Prostate gland (tissue), 2 donors: ENCODE data around the gene IFT43. TPM values are rescaled to one million over a fixed set of nuclear protein-coding genes. Genes with fewer than 3 reads are reported as not detected.
A peak's percentile ranks its signal among the peaks of the same experiment; 100 is the strongest.

Experiments
- DNase-seq: peaks from one replicate; pipeline ENCODE4 v3.0.0-alpha.2; 2019; ENCODE audit warnings: low spot score
- H3K27ac ChIP-seq, 2 donors: fragments of 200-600 bp; sonication (generic); 2 replicates each; pipeline ENCODE4 v1.5.1; 2017 to 2019
- H3K27me3 ChIP-seq: fragments of 200-600 bp; sonication (generic); replicated peaks from 2 replicates; pipeline ENCODE4 v1.5.1; 2019; ENCODE audit not compliant: insufficient read depth
- H3K36me3 ChIP-seq, 2 donors: fragments of 200-600 bp; sonication (generic); 1 replicate in 1 of 2; 2 replicates in 1 of 2; pipeline versions ENCODE4 v1.5.1 to v1.8.1; 2017 to 2019
- H3K4me1 ChIP-seq: fragments of 200-600 bp; sonication (generic); replicated peaks from 2 replicates; pipeline ENCODE4 v1.5.1; 2019
- H3K4me3 ChIP-seq, 2 donors: fragments of 200-600 bp; sonication (generic); 2 replicates each; pipeline ENCODE4 v1.5.1; 2017 to 2019
- H3K9me3 ChIP-seq: fragments of 200-600 bp; sonication (generic); 2 replicates; pipeline ENCODE4 v1.5.1; 2017
- CTCF ChIP-seq, 4 experiments: fragments of 200-600 bp in 2 of 4; fragments of 450-650 bp in 2 of 4; sonication (generic) in 2 of 4; IDR thresholded peaks; 1 replicate in 3 of 4; 2 replicates in 1 of 4; pipeline ENCODE4 v1.5.1; 2016 to 2019; ENCODE audit warnings: antibody characterized with exemption in 4 of 4, mild to moderate bottlenecking in 2 of 4, moderate library complexity in 2 of 4
- POLR2A ChIP-seq: fragments of 450-650 bp; IDR thresholded peaks from one replicate; pipeline ENCODE4 v1.6.1; 2016; ENCODE audit warnings: antibody characterized with exemption, mild to moderate bottlenecking
- POLR2AphosphoS5 ChIP-seq: sonication (generic); formaldehyde crosslinking; IDR thresholded peaks from one replicate; pipeline ENCODE4 v1.6.1; 2017; ENCODE audit warnings: antibody characterized with exemption
- WGBS: methylation state at CpG from one replicate; pipeline ENCODE4 v1.1.5; 2018; 5-methylcytosine and 5-hydroxymethylcytosine counted together
- intact Hi-C: fragments of 100-400 bp; cut with DNase I; formaldehyde crosslinking; loops from one replicate; pipeline ENCODE4 v1.14.2; 2022
- total RNA-seq, 2 donors: library from RNA; depleted of rRNA; stranded (reverse); fragments of >200 nt; gene quantifications; one replicate each; pipeline ENCODE4 v1.1.0, GENCODE V29; 2016

Gene IFT43
- total RNA-seq, 2 donors from 2014 or later: 43.1 to 55.9 TPM

GRCh38 chr14:76034566-76034965 is 49.0 kb downstream of the IFT43 start:
- no peaks in the 10 kb centered on the region for H3K9me3 ChIP-seq
- H3K4me3 ChIP-seq: no peak overlapping the region
- DNase-seq: no peak
- 86% methylated on average over 3 of the region's 3 CpGs for WGBS
- H3K27ac ChIP-seq: no peak overlapping the region
- H3K36me3 ChIP-seq: peaks cover 0 to 7% of the 10 kb centered on the region in 2 donors
- intact Hi-C loops: no loop called here
- H3K27me3 ChIP-seq: no peaks in the 10 kb centered on the region
- no peaks in the 10 kb centered on the region for H3K4me1 ChIP-seq
- TF ChIP-seq POLR2AphosphoS5 (no peak), CTCF (IDR thresholded peaks at IDR 0.05) (no peak), POLR2A (no peak)

- TF ChIP-seq CTCF (IDR thresholded peaks at IDR 0.05): no peak
- TF ChIP-seq POLR2A: no peak
- TF ChIP-seq POLR2AphosphoS5: no peak
- no peak for DNase-seq
- H3K27me3 ChIP-seq: no peaks in the 10 kb centered on the region
- H3K4me1 ChIP-seq: no peaks in the 10 kb centered on the region
- intact Hi-C loops: no loop called here
- H3K36me3 ChIP-seq: no peaks in the 10 kb centered on the region
- no peaks in the 10 kb centered on the region for H3K9me3 ChIP-seq
- H3K4me3 ChIP-seq: no peak overlapping the region
- H3K27ac ChIP-seq: no peak overlapping the region
- WGBS: 84% methylated on average over 3 of the region's 3 CpGs
These were observed 55.1 kb downstream of the IFT43 start for GRCh38 chr14:76040704-76041103.

DNA sequence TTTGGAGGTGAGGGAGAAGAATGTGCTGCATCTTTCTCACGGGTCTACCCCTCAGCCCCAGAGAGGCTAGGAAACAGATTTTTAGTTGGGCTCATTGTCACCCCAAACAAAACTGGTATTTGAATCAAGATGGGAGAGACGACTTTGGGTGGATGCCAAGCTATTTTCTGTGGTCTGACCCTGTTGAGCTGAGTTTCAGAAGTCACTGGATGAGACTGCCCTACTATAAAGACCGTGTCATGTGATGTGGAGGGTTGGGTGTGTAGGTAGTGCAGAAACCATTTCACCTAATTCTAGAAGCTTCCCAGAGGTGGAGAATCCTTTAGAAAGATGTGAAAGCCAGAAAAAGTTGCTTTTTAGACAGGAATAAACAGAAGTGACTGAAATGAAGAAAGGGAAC is 60.2 kb downstream of the IFT43 start:
- H3K27ac ChIP-seq: no peak overlapping the region
- H3K27me3 ChIP-seq: no peaks in the 10 kb centered on the region
- WGBS: 63% methylated on average over 3 of the region's 3 CpGs
- no peaks in the 10 kb centered on the region for H3K36me3 ChIP-seq
- TF ChIP-seq POLR2AphosphoS5: no peak
- TF ChIP-seq POLR2A: no peak
- no peak for TF ChIP-seq CTCF (IDR thresholded peaks at IDR 0.05)
- no peak for DNase-seq
- H3K9me3 ChIP-seq: no peaks in the 10 kb centered on the region
- no peaks in the 10 kb centered on the region for H3K4me1 ChIP-seq
- intact Hi-C loops: no loop called here
- H3K4me3 ChIP-seq: no peak overlapping the region

GRCh38 chr14:76050250-76050649 is 64.7 kb downstream of the IFT43 start:
- Histone ChIP-seq H3K36me3 (no peaks in the 10 kb centered on the region), H3K27me3 (no peaks in the 10 kb centered on the region), H3K9me3 (no peaks in the 10 kb centered on the region), H3K27ac (no peak overlapping the region), H3K4me1 (no peaks in the 10 kb centered on the region), H3K4me3 (no peak overlapping the region)
- intact Hi-C loops: loop anchor here (2.0 to 5.0 kb wide), 3 partner anchors 37 to 597 kb away; no protein-coding TSS in a partner anchor
- no peak for DNase-seq
- 84% methylated on average over 4 of the region's 4 CpGs for WGBS
- no peak for TF ChIP-seq POLR2AphosphoS5
- no peak for TF ChIP-seq POLR2A
- TF ChIP-seq CTCF (IDR thresholded peaks at IDR 0.05): no peak

DNA sequence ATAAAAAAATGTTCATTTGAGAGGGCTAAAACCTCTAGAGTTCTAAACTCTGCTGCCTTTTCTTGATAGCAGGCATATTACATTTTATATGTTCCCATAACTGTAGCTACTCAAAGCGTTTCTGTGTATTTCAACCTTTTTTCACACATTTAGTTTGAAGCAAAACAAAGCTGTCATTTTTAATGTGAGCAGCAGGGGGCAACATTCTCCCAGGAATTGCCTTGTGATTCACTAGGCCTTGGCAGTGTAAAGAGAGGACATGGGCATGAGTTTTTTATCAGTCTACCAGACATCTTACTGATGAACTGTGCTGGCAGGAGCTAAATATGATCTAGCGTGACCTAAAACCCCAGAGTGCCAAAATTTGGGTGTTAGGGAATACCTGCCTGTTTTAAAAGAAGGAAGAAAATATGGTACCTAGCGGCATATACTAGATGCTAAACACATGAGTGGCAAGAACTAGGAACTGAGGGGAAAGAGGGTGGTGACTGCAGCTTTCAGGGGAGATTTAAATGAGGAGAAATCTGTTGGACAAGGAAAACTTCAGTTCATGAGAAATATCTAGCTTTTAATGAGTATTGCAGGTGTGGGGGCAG is 65.3 kb downstream of the IFT43 start:
- WGBS: 41% methylated on average over 3 of the region's 3 CpGs
- intact Hi-C loops: loop anchor here (2.0 to 5.0 kb wide), 3 partner anchors 36 to 596 kb away; no protein-coding TSS in a partner anchor
- DNase-seq: peak; percentile 38

More for the DNA sequence above, 65.3 kb downstream of the IFT43 start:
- TF ChIP-seq POLR2A (no peak), CTCF (IDR thresholded peaks at IDR 0.05) (peak; percentile 64 to 81 (median 74))
- no peaks in the 10 kb centered on the region for H3K36me3 ChIP-seq
- H3K4me1 ChIP-seq: no peaks in the 10 kb centered on the region
- no peaks in the 10 kb centered on the region for H3K9me3 ChIP-seq
- no peak overlapping the region for H3K4me3 ChIP-seq
- H3K27ac ChIP-seq: no peak overlapping the region
- no peaks in the 10 kb centered on the region for H3K27me3 ChIP-seq
